Measurements from ENCODE around the gene GHITM. TPM values are rescaled to one million over a fixed set of nuclear protein-coding genes. Genes with fewer than 3 reads are reported as not detected.

Gene GHITM
- total and polyA plus RNA-seq, 2 of the 13 experiments (the other 11 are each of a cell fraction or from before 2014, with no cell fraction given), result 163 to 212 TPM

GRCh38 chr10:84190621-84191020 is 51.3 kb downstream of the GHITM start (continued):
- no peak for TF ChIP-seq FOSL1 (CRISPR knock-in tag; IDR thresholded peaks at IDR 0.05; ENCODE audit: borderline replicate concordance)
- TF ChIP-seq EZH2 (conservative IDR thresholded peaks at IDR 0.05; ENCODE audit: low read depth, low read length), result no peak
- TF ChIP-seq NFATC3 (CRISPR knock-in tag; IDR thresholded peaks at IDR 0.05), result no peak
- TF ChIP-seq SUZ12 (IDR thresholded peaks at IDR 0.05; ENCODE audit: low read depth, low read length), result no peak

- Histone ChIP-seq H3K27ac (ENCODE audit: extremely low read length, insufficient read depth, low read length) (no peak overlapping the region), H2AFZ (ENCODE audit: low read length) (no peak overlapping the region), H3K36me3 (replicated peaks in 1 of 2; ENCODE audit: control insufficient read depth in 1 of 2, insufficient read depth in 2 of 2, low read length in 2 of 2) (no peaks in the 10 kb centered on the region), H3K9ac (ENCODE audit: insufficient read depth, low read depth, low read length) (no peak overlapping the region), H3K79me2 (ENCODE audit: insufficient read depth, low read length) (no peaks in the 10 kb centered on the region), H3K4me3 (replicated peaks in 1 of 3; ENCODE audit: insufficient read depth in 1 of 3, low read depth in 2 of 3, low read length in 3 of 3) (no peak overlapping the region), H3K9me3 (ENCODE audit: low read length) (no peaks in the 10 kb centered on the region), H4K20me1 (ENCODE audit: insufficient read depth, low read length) (no peaks in the 10 kb centered on the region), H3K4me2 (ENCODE audit: low read depth, low read length) (no peak overlapping the region), H3K4me1 (ENCODE audit: insufficient read depth, low read length) (no peaks in the 10 kb centered on the region), H3K27me3 (ENCODE audit: control insufficient read depth in 1 of 2, insufficient read depth in 2 of 2, low read length in 2 of 2) (peaks cover 9 to 43% of the 10 kb centered on the region in 2 experiments)
- TF ChIP-seq, protein P1, sequence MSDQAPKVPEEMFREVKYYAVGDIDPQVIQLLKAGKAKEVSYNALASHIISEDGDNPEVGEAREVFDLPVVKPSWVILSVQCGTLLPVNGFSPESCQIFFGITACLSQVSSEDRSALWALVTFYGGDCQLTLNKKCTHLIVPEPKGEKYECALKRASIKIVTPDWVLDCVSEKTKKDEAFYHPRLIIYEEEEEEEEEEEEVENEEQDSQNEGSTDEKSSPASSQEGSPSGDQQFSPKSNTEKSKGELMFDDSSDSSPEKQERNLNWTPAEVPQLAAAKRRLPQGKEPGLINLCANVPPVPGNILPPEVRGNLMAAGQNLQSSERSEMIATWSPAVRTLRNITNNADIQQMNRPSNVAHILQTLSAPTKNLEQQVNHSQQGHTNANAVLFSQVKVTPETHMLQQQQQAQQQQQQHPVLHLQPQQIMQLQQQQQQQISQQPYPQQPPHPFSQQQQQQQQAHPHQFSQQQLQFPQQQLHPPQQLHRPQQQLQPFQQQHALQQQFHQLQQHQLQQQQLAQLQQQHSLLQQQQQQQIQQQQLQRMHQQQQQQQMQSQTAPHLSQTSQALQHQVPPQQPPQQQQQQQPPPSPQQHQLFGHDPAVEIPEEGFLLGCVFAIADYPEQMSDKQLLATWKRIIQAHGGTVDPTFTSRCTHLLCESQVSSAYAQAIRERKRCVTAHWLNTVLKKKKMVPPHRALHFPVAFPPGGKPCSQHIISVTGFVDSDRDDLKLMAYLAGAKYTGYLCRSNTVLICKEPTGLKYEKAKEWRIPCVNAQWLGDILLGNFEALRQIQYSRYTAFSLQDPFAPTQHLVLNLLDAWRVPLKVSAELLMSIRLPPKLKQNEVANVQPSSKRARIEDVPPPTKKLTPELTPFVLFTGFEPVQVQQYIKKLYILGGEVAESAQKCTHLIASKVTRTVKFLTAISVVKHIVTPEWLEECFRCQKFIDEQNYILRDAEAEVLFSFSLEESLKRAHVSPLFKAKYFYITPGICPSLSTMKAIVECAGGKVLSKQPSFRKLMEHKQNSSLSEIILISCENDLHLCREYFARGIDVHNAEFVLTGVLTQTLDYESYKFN (CRISPR knock-in tag; conservative IDR thresholded peaks at IDR 0.05), result no peak
- peak; percentile 14; the same call in 1 of the 2 replicates for TF ChIP-seq MNT (IDR thresholded peaks at IDR 0.05)
- intact Hi-C loops (cut with micrococcal nuclease; ENCODE audit: unreplicated experiment), result no loop called here
- POLR2A ChIA-PET, result no interaction called here
- no peak for ATAC-seq
- no peak for DNase-seq (ENCODE audit: low spot score)
- CTCF ChIA-PET (ENCODE audit: low intra/inter-chr PET ratio, low total read pairs), result no interaction called here
- WGBS (ENCODE audit: low lambda C conversion rate), result 0% methylated on average over 5 of the region's 5 CpGs
- BruUV-seq (replicated peaks), result no TSS peak
- no peak for FAIRE-seq
- in situ Hi-C loops (cut with HindIII; ENCODE audit: extremely low pct_ligation_motif_present, low pct_unique_long_range_greater_than_20kb), result no loop called here
These were observed 51.8 kb downstream of the GHITM start for GRCh38 chr10:84191106-84191505.

Data from HepG2 (cell line).